GM12892 (cell line): ENCODE data around the gene GALNT9.

Experiments
- POLR2A ChIP-seq: IDR thresholded peaks from 2 replicates; pipeline ENCODE4 v1.6.1; 2011; ENCODE audit warnings: low read depth, low read length, control low read depth
- POLR2AphosphoS5 ChIP-seq: IDR thresholded peaks from 2 replicates; pipeline ENCODE4 v1.6.1; 2011; ENCODE audit warnings: low read depth, low read length, control low read depth
- TAF1 ChIP-seq: IDR thresholded peaks from 2 replicates; pipeline ENCODE4 v1.6.1; 2011; ENCODE audit warnings: low read depth, mild to moderate bottlenecking, control low read depth, low read length, borderline replicate concordance

- TF ChIP-seq POLR2A (no peak), TAF1 (no peak), POLR2AphosphoS5 (no peak)
Observed at GRCh38 chr12:132214161-132214476, 115.3 kb downstream of the GALNT9 start.
